Measurements from ENCODE around the gene GGA3.
A peak's percentile ranks its signal among the peaks of the same experiment; 100 is the strongest.

The GGA3 gene

DNA sequence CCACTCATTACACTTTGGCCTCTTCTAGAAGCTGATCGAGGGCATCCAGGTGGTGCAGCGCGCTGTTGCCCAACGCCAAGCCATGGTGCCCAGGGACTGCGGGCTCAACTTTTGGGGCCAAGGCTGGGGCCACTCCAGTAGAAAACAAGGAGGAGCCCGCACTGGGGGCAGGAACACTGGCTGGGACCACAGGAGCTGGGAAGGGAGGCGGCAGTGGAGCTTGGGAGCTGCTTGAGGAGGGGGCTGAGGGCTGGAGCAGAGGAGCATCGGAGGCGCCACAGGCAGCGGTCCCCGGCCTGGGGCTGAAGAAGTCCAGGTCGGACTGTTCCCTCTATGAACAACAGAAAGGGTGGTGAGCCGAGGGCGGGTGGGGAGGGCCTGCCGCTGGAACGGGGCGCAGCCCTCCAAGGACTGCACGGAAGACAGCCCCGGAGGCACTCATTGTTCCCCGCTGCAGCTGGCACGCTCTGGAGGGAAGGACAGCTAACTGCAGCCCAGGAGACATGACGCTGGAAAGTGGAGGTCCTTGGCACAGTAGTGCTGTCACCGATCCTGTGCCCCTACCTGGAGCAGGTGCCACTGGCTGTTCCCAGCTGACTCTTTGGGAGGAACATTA, 21.5 kb downstream of the GGA3 start:
- DNase-seq (ENCODE audit: insufficient read length, low spot score), result no peak
- no peak for TF ChIP-seq SPI1 (IDR thresholded peaks at IDR 0.05; ENCODE audit: low read depth, low read length)
- TF ChIP-seq POLR2AphosphoS5 (IDR thresholded peaks at IDR 0.05; ENCODE audit: low read depth, low read length), result no peak
- no peak for TF ChIP-seq PAX5 (IDR thresholded peaks at IDR 0.05; ENCODE audit: insufficient read depth, low read length, severe bottlenecking)
- TF ChIP-seq TAF1 (IDR thresholded peaks at IDR 0.05; ENCODE audit: low read depth, low read length), result no peak
- TF ChIP-seq POLR2A (IDR thresholded peaks at IDR 0.05; ENCODE audit: low read depth, low read length), result peak; percentile 8; the same call in 1 of the 2 replicates
- no peak for TF ChIP-seq POU2F2 (IDR thresholded peaks at IDR 0.05; ENCODE audit: low read depth, low read length)
- FAIRE-seq, result no peak

DNA sequence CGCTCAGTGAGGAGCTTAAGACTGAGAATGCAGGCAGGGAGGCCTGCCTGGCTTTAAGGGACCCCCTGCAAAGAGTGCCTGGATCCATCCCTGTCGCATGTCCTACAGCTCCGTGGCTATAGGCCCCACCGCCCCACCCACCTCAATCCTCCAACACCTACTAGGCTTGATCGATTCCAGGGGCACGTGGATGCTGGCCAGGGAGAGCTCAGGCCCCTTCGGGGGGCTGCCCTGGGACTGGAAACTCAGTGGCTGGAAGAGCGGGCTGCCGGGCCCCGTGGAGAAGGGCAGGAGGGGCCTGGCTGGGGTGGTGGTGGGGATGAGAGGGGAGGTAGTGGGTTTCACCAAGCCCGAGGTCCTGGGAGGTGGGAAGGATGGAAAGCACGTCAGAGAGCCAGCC, 22.2 kb downstream of the GGA3 start:
- FAIRE-seq, result no peak
- no peak for DNase-seq (ENCODE audit: insufficient read length, low spot score)
- TF ChIP-seq TAF1 (IDR thresholded peaks at IDR 0.05; ENCODE audit: low read depth, low read length) (no peak), POLR2AphosphoS5 (IDR thresholded peaks at IDR 0.05; ENCODE audit: low read depth, low read length) (peak; percentile 53; the same call in 1 of the 2 replicates), POLR2A (IDR thresholded peaks at IDR 0.05; ENCODE audit: low read depth, low read length) (0 out of 2 replicates have a peak, but pooled peaks have one; percentile 6), POU2F2 (IDR thresholded peaks at IDR 0.05; ENCODE audit: low read depth, low read length) (no peak)

DNA sequence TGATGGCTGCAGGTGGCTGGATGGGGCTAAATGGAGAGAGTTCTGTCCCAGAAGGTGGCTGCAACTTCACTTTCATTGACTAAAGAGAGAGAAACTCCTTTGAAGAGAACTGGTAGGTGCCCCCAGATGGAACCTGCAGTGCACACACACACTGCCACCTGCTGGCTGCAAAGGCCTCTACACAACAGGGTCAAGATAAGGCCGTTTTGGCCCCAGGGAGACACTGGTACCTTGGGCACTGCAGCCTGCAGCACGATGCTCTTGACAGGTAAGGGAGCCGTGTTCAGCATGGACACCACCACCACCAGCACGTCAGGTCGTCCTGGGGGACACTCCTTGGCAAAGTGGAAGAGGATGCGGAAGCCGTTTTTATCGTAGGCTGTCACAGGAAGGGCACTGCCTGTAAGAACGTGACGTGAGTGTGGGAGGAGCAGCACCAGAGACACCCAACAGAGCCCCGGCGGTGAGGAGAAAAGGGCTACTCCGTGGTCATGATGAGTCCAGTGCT, 22.7 kb downstream of the GGA3 start:
- peak; percentile 29; the same call in 1 of the 2 replicates for TF ChIP-seq POLR2AphosphoS5 (IDR thresholded peaks at IDR 0.05; ENCODE audit: low read depth, low read length)
- no peak for TF ChIP-seq PAX5 (IDR thresholded peaks at IDR 0.05; ENCODE audit: insufficient read depth, low read length, severe bottlenecking)
- FAIRE-seq, result peak; percentile 87
- DNase-seq (ENCODE audit: insufficient read length, low spot score), result peak; percentile 81

DNA sequence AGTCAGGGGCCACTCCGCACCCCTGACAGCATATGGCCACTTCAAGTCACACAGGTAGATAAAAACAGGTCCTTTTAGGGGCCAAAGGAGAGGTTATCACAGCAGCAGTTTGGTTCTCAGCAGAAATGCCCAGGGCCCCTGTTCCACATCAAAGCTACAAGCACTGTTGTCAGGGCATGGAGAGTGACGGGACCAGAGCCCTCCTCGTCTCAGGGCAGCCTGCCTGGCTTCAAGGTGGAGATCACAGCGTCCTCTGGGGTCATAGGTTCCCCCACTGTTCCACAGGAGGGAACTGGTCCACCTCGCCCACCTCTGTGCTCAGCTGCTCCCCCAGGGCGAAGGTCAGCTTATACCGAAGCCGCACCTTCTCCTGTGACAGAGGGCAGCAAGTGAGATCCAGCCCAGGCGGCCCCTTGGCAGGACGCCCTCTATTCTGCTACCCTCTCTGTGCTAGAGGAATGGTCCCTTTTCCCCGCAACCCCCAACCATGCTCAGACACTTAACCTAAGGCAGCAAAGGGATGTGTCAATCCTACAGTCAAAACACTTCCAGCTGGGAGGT, 23.3 kb downstream of the GGA3 start:
- DNase-seq (ENCODE audit: insufficient read length, low spot score), result no peak
- TF ChIP-seq PAX5 (IDR thresholded peaks at IDR 0.05; ENCODE audit: insufficient read depth, low read length, severe bottlenecking) (no peak), POLR2A (IDR thresholded peaks at IDR 0.05; ENCODE audit: low read depth, low read length) (peak; percentile 51; the same call in 1 of the 2 replicates), POLR2AphosphoS5 (IDR thresholded peaks at IDR 0.05; ENCODE audit: low read depth, low read length) (no peak), SPI1 (IDR thresholded peaks at IDR 0.05; ENCODE audit: low read depth, low read length) (no peak)
- FAIRE-seq, result no peak

DNA sequence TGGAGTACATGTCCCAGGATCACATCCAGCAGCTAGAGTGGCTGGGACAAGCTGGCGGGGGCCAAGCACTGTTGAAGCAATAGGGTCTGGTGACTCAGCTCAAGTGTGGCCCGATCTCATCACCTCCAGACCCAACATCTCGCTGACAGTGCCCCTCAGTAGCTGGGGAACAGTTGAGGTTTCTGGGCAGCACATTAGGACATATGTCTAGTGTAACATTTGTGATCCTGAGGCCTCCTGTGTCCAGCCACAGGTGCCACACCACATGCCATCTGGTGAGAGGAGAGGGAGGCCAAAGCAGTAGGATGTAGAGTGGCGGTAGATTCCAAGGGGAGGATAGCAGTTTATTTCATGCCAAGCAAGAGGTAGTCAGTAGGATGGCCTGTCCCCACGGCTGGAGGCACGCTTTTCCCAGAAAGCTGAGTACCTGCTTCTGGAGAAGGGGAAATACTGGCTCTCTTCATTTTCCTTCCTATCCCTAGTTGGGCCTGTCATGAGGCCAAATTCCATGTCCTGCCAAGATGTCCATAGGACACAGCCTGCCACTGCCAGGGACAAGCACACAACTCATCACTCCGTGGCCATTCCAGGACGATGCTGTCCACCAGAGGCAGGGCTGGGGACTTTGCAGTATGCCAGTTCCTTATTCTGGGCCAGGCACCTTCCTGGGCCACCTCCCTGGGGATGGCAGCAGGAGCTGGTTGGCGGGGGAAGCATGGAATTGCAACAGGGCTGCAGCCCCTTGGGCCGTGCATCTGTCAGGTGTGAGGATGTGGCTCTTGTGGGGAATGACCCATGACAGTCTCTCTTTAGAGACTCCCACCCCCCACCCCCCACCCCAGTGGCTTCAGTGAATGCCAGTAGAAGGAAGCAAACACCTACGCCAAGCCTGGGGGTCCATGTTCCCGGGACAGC, 24.0 kb downstream of the GGA3 start:
- DNase-seq (ENCODE audit: insufficient read length, low spot score) (no peak), FAIRE-seq (no peak)
- no peak for TF ChIP-seq TAF1 (IDR thresholded peaks at IDR 0.05; ENCODE audit: low read depth, low read length)
- no peak for TF ChIP-seq PAX5 (IDR thresholded peaks at IDR 0.05; ENCODE audit: insufficient read depth, low read length, severe bottlenecking)
- no peak for TF ChIP-seq POU2F2 (IDR thresholded peaks at IDR 0.05; ENCODE audit: low read depth, low read length)
- peak; percentile 9; the same call in 1 of the 2 replicates for TF ChIP-seq SPI1 (IDR thresholded peaks at IDR 0.05; ENCODE audit: low read depth, low read length)
- peak; percentile 35; the same call in 1 of the 2 replicates for TF ChIP-seq POLR2AphosphoS5 (IDR thresholded peaks at IDR 0.05; ENCODE audit: low read depth, low read length)
- no peak for TF ChIP-seq POLR2A (IDR thresholded peaks at IDR 0.05; ENCODE audit: low read depth, low read length)

DNA sequence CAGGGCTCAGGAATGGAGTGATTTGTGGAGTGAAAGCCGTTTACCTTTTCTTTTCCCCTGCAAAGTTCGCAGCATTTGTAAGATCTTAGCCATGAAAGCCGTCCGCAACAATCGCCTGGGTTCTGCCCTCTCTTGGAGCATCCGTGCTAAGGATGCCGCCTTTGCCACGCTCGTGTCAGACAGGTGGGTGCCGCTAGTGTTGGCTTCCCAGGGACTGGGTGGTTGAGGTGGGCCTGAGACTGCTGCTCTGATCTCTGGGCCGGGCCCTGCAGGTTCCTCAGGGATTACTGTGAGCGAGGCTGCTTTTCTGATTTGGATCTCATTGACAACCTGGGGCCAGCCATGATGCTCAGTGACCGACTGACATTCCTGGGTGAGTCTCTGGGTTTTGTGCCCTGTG, 28.6 kb downstream of the GGA3 start:
- no peak for FAIRE-seq
- no peak for DNase-seq (ENCODE audit: insufficient read length, low spot score)
- TF ChIP-seq TAF1 (IDR thresholded peaks at IDR 0.05; ENCODE audit: low read depth, low read length), result no peak
- no peak for TF ChIP-seq POLR2AphosphoS5 (IDR thresholded peaks at IDR 0.05; ENCODE audit: low read depth, low read length)
- no peak for TF ChIP-seq PAX5 (IDR thresholded peaks at IDR 0.05; ENCODE audit: insufficient read depth, low read length, severe bottlenecking)
- no peak for TF ChIP-seq POU2F2 (IDR thresholded peaks at IDR 0.05; ENCODE audit: low read depth, low read length)

DNA sequence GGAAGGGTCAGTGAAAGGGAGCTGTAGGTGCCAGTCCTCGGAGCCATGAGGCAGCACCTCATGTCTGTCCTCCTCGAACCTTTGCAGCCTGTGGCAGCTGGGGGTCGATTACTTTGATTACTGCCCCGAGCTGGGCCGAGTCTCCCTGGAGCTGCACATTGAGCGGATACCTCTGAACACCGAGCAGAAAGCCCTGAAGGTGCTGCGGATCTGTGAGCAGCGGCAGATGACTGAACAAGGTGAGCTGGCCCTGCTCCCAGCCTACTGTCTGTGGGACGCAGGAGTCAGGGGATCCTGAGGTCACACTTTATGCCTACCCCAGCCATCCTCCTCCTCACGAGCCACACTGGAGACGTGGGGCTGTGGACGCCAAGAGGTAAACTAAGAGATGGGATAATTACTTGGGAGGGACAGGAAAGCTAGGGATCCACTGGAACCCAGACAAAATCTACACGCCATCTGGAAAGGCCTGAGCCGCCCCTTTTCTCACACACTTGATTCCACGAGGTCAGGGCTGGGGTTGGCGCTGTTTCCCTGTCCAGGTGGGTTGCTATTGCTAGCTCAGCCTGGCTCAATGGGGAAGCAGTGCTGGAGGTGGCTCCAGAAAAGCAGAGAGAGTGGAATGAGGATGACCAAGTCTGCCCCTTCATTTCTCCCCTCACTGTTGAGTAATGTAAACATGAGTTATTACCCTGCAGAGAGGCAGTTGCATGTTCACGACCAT, 29.5 kb downstream of the GGA3 start:
- no peak for FAIRE-seq
- no peak for TF ChIP-seq POLR2AphosphoS5 (IDR thresholded peaks at IDR 0.05; ENCODE audit: low read depth, low read length)
- TF ChIP-seq POU2F2 (IDR thresholded peaks at IDR 0.05; ENCODE audit: low read depth, low read length), result no peak
- TF ChIP-seq POLR2A (IDR thresholded peaks at IDR 0.05; ENCODE audit: low read depth, low read length), result no peak
- no peak for TF ChIP-seq PAX5 (IDR thresholded peaks at IDR 0.05; ENCODE audit: insufficient read depth, low read length, severe bottlenecking)
- TF ChIP-seq SPI1 (IDR thresholded peaks at IDR 0.05; ENCODE audit: low read depth, low read length), result no peak
- TF ChIP-seq TAF1 (IDR thresholded peaks at IDR 0.05; ENCODE audit: low read depth, low read length), result no peak

DNA sequence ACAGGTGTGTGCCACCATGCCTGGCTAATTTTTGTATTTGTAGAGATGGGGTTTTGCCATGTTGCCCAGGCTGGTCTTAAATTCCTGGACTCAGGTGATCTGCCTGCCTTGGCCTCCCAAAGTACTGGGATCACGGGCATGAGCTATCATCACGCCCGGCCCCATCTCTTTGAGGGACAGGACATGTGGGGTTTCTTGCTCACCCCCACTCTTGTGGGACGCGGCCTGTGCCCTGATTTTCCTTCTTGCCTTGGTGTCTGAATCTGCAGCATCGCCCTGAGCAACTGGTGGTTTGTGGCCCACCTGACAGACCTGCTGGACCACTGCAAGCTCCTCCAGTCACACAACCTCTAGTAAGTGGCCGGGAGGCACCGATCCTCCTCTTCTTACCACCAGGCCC, 30.3 kb downstream of the GGA3 start:
- no peak for FAIRE-seq
- DNase-seq (ENCODE audit: insufficient read length, low spot score), result no peak
- no peak for TF ChIP-seq POU2F2 (IDR thresholded peaks at IDR 0.05; ENCODE audit: low read depth, low read length)
- no peak for TF ChIP-seq POLR2AphosphoS5 (IDR thresholded peaks at IDR 0.05; ENCODE audit: low read depth, low read length)
- TF ChIP-seq POLR2A (IDR thresholded peaks at IDR 0.05; ENCODE audit: low read depth, low read length), result no peak
- no peak for TF ChIP-seq SPI1 (IDR thresholded peaks at IDR 0.05; ENCODE audit: low read depth, low read length)
- no peak for TF ChIP-seq TAF1 (IDR thresholded peaks at IDR 0.05; ENCODE audit: low read depth, low read length)
- TF ChIP-seq PAX5 (IDR thresholded peaks at IDR 0.05; ENCODE audit: insufficient read depth, low read length, severe bottlenecking), result no peak

More for the DNA sequence above, 29.5 kb downstream of the GGA3 start:
- DNase-seq (ENCODE audit: insufficient read length, low spot score), result no peak

DNA sequence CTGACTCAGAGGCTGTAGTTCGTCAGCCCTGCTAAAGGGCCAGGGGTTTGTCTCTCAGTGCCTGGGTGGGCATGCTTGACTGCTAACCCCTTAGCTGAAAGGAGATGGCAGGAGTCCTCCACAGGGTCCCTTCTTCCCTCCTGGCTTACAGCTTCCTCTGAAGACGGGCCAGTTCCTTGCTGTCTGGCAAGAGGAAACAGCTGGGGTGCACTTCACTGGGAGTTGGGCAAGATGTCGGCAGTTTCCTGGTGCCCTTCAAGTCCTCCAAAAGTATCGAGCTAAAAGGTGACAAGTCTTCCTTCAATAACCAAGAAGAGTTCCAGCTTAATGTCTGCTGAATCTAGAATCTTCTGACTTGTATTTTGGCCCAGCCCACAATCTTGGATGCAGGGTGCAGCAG, 32.6 kb downstream of the GGA3 start:
- DNase-seq (ENCODE audit: insufficient read length, low spot score) (no peak), FAIRE-seq (no peak)
- TF ChIP-seq TAF1 (IDR thresholded peaks at IDR 0.05; ENCODE audit: low read depth, low read length), result no peak
- TF ChIP-seq POLR2A (IDR thresholded peaks at IDR 0.05; ENCODE audit: low read depth, low read length), result no peak
- no peak for TF ChIP-seq SPI1 (IDR thresholded peaks at IDR 0.05; ENCODE audit: low read depth, low read length)
- TF ChIP-seq PAX5 (IDR thresholded peaks at IDR 0.05; ENCODE audit: insufficient read depth, low read length, severe bottlenecking), result no peak
- TF ChIP-seq POU2F2 (IDR thresholded peaks at IDR 0.05; ENCODE audit: low read depth, low read length), result no peak
- no peak for TF ChIP-seq POLR2AphosphoS5 (IDR thresholded peaks at IDR 0.05; ENCODE audit: low read depth, low read length)

Data from GM12891 (cell line).